SK-N-SH (cell line): Measurements from ENCODE around the gene RBM47. TPM values are rescaled to one million over a fixed set of nuclear protein-coding genes. Genes with fewer than 3 reads are reported as not detected.

Experiments used
- CTCF ChIA-PET: fragments of 300-600, 350-600 bp; formaldehyde crosslinking; extraction: SDS; loops from one replicate; lab custom pipeline; 2021; lab: Yijun Ruan, JAX
- POLR2A ChIA-PET: fragments of 350-600 bp; sonication (Branson Sonifier 250); formaldehyde crosslinking; extraction: SDS; loops from one replicate; lab custom pipeline; 2020; ENCODE audit warnings: antibody characterized with exemption, inconsistent platforms; lab: Yijun Ruan, JAX
- DNase-seq: peaks from one replicate; pipeline ENCODE4 v3.0.0; 2012
- H2AFZ ChIP-seq: fragments of 200-600 bp; sonication (generic); 2 replicates; pipeline ENCODE4 v1.8.1; 2016; ENCODE audit warnings: antibody characterized with exemption, mild to moderate bottlenecking, low read depth
- H3F3A ChIP-seq: fragments of 200-600 bp; sonication (generic); replicated peaks from 2 replicates; pipeline ENCODE3; 2016; ENCODE audit warnings: antibody characterized with exemption, mild to moderate bottlenecking; ENCODE audit not compliant: insufficient read depth
- H3K27ac ChIP-seq, 2 experiments: fragments of 200-500 bp in 1 of 2; fragments of 200-600 bp in 1 of 2; sonication (Bioruptor generic) in 1 of 2; sonication (generic), shearing (Covaris generic) in 1 of 2; 2 replicates each; pipeline versions ENCODE4 v1.5.1 to v1.6.1; 2014 to 2016; ENCODE audit warnings: low read depth in 2 of 2, inconsistent platforms in 1 of 2, low read length in 1 of 2, mild to moderate bottlenecking in 1 of 2, mixed read lengths in 1 of 2
- H3K27me3 ChIP-seq: fragments of 200-600 bp; sonication (generic), shearing (Covaris generic); 2 replicates; pipeline ENCODE4 v1.6.1; 2016; ENCODE audit warnings: mixed run types; ENCODE audit not compliant: insufficient read depth
- H3K36me3 ChIP-seq, 2 experiments: fragments of 200-500 bp in 1 of 2; fragments of 200-600 bp in 1 of 2; sonication (Bioruptor generic) in 1 of 2; sonication (generic) in 1 of 2; replicated peaks in 1 of 2; 2 replicates each; pipeline versions ENCODE3 to v1.5.1; 2014 to 2016; ENCODE audit warnings: low read length in 1 of 2, mild to moderate bottlenecking in 1 of 2; ENCODE audit not compliant: insufficient read depth in 2 of 2, control insufficient read depth in 1 of 2
- H3K4me1 ChIP-seq, 2 experiments: fragments of 200-500 bp in 1 of 2; fragments of 200-600 bp in 1 of 2; sonication (Bioruptor generic) in 1 of 2; sonication (generic), shearing (Covaris generic) in 1 of 2; 2 replicates each; pipeline versions ENCODE4 v1.5.1 to v1.6.1; 2014 to 2016; ENCODE audit warnings: low read depth in 1 of 2, low read length in 1 of 2, mixed run types in 1 of 2; ENCODE audit not compliant: insufficient read depth in 2 of 2, control insufficient read depth in 1 of 2
- H3K4me2 ChIP-seq: fragments of 200-600 bp; sonication (generic), shearing (Covaris generic); 2 replicates; pipeline ENCODE4 v1.6.1; 2017; ENCODE audit warnings: mixed run types
- H3K4me3 ChIP-seq, 2 experiments: fragments of 200-500 bp in 1 of 2; fragments of 200-600 bp in 1 of 2; sonication (Bioruptor generic) in 1 of 2; sonication (generic), shearing (Covaris generic) in 1 of 2; 2 replicates each; pipeline versions ENCODE4 v1.5.1 to v1.8.1; 2014 to 2016; ENCODE audit warnings: low read depth in 2 of 2, inconsistent platforms in 1 of 2, low read length in 1 of 2, mild to moderate bottlenecking in 1 of 2, mixed read lengths in 1 of 2, moderate library complexity in 1 of 2
- H3K79me2 ChIP-seq: fragments of 200-600 bp; sonication (generic); 2 replicates; pipeline ENCODE4 v1.8.1; 2017; ENCODE audit warnings: mild to moderate bottlenecking; ENCODE audit not compliant: insufficient read depth
- H3K9ac ChIP-seq: fragments of 200-600 bp; sonication (generic); 2 replicates; pipeline ENCODE4 v1.6.1; 2017; ENCODE audit warnings: mixed run types
- H3K9me2 ChIP-seq: fragments of 200-600 bp; sonication (generic); 2 replicates; pipeline ENCODE4 v1.6.1; 2017; ENCODE audit warnings: mixed run types
- H3K9me3 ChIP-seq: fragments of 200-600 bp; sonication (generic); 2 replicates; pipeline ENCODE4 v1.6.1; 2017; ENCODE audit warnings: mixed run types, mild to moderate bottlenecking, moderate library complexity
- H4K20me1 ChIP-seq: fragments of 200-600 bp; sonication (generic); 2 replicates; pipeline ENCODE4 v1.6.1; 2017; ENCODE audit warnings: mild to moderate bottlenecking, mixed run types; ENCODE audit not compliant: insufficient read depth
- CHD2 ChIP-seq: fragments of 150-350 bp; IDR thresholded peaks from 2 replicates; pipeline ENCODE4 v1.6.1; 2018; ENCODE audit warnings: low read length; ENCODE audit not compliant: partially characterized antibody
- ELF1 ChIP-seq: IDR thresholded peaks from 2 replicates; pipeline ENCODE4 v1.4.0; 2012
- EZH2phosphoT487 ChIP-seq: fragments of 200-600 bp; sonication (generic); IDR thresholded peaks from 2 replicates; pipeline ENCODE4 v1.6.1; 2017; ENCODE audit warnings: low read depth, mixed run types, mild to moderate bottlenecking, antibody characterized with exemption, moderate library complexity, borderline replicate concordance
- MEF2A ChIP-seq: IDR thresholded peaks from 2 replicates; pipeline ENCODE4 v1.4.0; 2012; ENCODE audit warnings: low read depth, borderline replicate concordance
- MXI1 ChIP-seq: IDR thresholded peaks from 2 replicates; pipeline ENCODE4 v1.6.1; 2012; ENCODE audit warnings: mild to moderate bottlenecking, low read depth, low read length, improper control_type of control experiment
- POLR2AphosphoS5 ChIP-seq: IDR thresholded peaks from 2 replicates; pipeline ENCODE4 v1.6.1; 2012; ENCODE audit warnings: low read depth, low read length
- RAD21 ChIP-seq: IDR thresholded peaks from 2 replicates; pipeline ENCODE4 v1.6.1; 2012; ENCODE audit warnings: mild to moderate bottlenecking, low read length
- RXRA ChIP-seq: IDR thresholded peaks from 2 replicates; pipeline ENCODE4 v1.4.0; 2012; ENCODE audit warnings: low read depth, mild to moderate bottlenecking, borderline replicate concordance
- SIN3A ChIP-seq: IDR thresholded peaks from 2 replicates; pipeline ENCODE4 v1.6.1; 2012; ENCODE audit warnings: low read depth, mild to moderate bottlenecking, low read length, moderate library complexity, borderline replicate concordance
- TEAD4 ChIP-seq: IDR thresholded peaks from 2 replicates; pipeline ENCODE4 v1.4.0; 2012; ENCODE audit warnings: mild to moderate bottlenecking, borderline replicate concordance; ENCODE audit not compliant: insufficient read depth
- YY1 ChIP-seq: IDR thresholded peaks from 2 replicates; pipeline ENCODE4 v1.4.0; 2012; ENCODE audit warnings: low read depth, mild to moderate bottlenecking
- WGBS: methylation state at CpG from one replicate; pipeline ENCODE4 v1.1.6; 2017; ENCODE audit warnings: low lambda C conversion rate; 5-methylcytosine and 5-hydroxymethylcytosine counted together
- polyA plus RNA-seq, 3 experiments: library from polyadenylated mRNA; depleted of rRNA; stranded (reverse); fragments of >200 nt; gene quantifications; 2 replicates each; pipeline ENCODE4 v1.2.3, GENCODE V29; 2012
- TF ChIP-seq, protein P1 (sequence below): fragments of 150-350 bp; IDR thresholded peaks from 2 replicates; pipeline ENCODE4 v1.6.1; 2016; ENCODE audit warnings: mild to moderate bottlenecking, low read depth, low read length
- TF ChIP-seq, protein P2 (sequence below): IDR thresholded peaks from 2 replicates; pipeline ENCODE4 v1.6.1; 2012; ENCODE audit warnings: mild to moderate bottlenecking, low read depth, low read length, moderate library complexity
- TF ChIP-seq, protein P3 (sequence below): fragments of 200-600 bp; sonication (generic); IDR thresholded peaks from 2 replicates; pipeline ENCODE4 v1.6.1; 2017; ENCODE audit warnings: antibody characterized with exemption, mild to moderate bottlenecking, moderate library complexity
- TF ChIP-seq, protein P4 (sequence below): IDR thresholded peaks from 2 replicates; pipeline ENCODE4 v1.4.0; 2012; ENCODE audit warnings: low read depth

RBM47 gene
- polyA plus RNA-seq, 1 of the 3 experiments (the other 2 are of a cell fraction) = 6.8 TPM

DNA sequence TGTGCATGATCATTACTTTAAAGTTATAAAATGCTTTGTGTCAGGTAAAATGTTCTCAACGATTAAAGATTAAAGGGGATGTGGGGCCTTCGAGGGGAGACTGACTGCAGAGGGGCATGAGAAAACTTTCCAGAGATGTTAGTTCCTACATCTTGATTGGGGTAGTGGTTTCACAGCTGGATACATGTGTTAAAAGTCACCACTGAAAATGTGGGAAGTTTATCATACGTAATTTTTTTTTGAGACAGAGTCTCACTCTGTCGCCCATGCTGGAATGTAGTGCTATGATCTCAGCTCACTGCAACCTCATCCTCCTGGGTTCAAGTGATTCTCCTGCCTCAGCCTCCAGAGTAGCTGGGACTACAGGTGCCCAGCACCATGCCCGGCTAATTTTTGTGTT is 79.5 kb downstream of the RBM47 start:
- Histone ChIP-seq H4K20me1 (no peaks in the 10 kb centered on the region), H2AFZ (no peak overlapping the region), H3K79me2 (no peaks in the 10 kb centered on the region), H3K9me2 (no peaks in the 10 kb centered on the region), H3F3A (peaks cover 17% of the 10 kb centered on the region), H3K4me3 (no peak overlapping the region), H3K4me2 (no peak overlapping the region), H3K27me3 (no peaks in the 10 kb centered on the region)
- WGBS = 83% methylated on average over 5 of the region's 5 CpGs
- no peak for DNase-seq
- CTCF ChIA-PET = interaction anchor here (1.6 kb wide), 1 partner anchor 493 kb away, joined by 3 read pairs; the partner anchor contains the start of gene N4BP2
- TF ChIP-seq YY1 (no peak), SIN3A (no peak), RAD21 (no peak), MEF2A (no peak), RXRA (no peak), ELF1 (no peak), CHD2 (no peak), TEAD4 (no peak), MXI1 (no peak), POLR2AphosphoS5 (no peak), EZH2phosphoT487 (no peak)
- TF ChIP-seq, protein P1, sequence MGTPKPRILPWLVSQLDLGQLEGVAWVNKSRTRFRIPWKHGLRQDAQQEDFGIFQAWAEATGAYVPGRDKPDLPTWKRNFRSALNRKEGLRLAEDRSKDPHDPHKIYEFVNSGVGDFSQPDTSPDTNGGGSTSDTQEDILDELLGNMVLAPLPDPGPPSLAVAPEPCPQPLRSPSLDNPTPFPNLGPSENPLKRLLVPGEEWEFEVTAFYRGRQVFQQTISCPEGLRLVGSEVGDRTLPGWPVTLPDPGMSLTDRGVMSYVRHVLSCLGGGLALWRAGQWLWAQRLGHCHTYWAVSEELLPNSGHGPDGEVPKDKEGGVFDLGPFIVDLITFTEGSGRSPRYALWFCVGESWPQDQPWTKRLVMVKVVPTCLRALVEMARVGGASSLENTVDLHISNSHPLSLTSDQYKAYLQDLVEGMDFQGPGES = no peak
- TF ChIP-seq, protein P2, sequence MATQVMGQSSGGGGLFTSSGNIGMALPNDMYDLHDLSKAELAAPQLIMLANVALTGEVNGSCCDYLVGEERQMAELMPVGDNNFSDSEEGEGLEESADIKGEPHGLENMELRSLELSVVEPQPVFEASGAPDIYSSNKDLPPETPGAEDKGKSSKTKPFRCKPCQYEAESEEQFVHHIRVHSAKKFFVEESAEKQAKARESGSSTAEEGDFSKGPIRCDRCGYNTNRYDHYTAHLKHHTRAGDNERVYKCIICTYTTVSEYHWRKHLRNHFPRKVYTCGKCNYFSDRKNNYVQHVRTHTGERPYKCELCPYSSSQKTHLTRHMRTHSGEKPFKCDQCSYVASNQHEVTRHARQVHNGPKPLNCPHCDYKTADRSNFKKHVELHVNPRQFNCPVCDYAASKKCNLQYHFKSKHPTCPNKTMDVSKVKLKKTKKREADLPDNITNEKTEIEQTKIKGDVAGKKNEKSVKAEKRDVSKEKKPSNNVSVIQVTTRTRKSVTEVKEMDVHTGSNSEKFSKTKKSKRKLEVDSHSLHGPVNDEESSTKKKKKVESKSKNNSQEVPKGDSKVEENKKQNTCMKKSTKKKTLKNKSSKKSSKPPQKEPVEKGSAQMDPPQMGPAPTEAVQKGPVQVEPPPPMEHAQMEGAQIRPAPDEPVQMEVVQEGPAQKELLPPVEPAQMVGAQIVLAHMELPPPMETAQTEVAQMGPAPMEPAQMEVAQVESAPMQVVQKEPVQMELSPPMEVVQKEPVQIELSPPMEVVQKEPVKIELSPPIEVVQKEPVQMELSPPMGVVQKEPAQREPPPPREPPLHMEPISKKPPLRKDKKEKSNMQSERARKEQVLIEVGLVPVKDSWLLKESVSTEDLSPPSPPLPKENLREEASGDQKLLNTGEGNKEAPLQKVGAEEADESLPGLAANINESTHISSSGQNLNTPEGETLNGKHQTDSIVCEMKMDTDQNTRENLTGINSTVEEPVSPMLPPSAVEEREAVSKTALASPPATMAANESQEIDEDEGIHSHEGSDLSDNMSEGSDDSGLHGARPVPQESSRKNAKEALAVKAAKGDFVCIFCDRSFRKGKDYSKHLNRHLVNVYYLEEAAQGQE = no peak
- TF ChIP-seq, protein P3, sequence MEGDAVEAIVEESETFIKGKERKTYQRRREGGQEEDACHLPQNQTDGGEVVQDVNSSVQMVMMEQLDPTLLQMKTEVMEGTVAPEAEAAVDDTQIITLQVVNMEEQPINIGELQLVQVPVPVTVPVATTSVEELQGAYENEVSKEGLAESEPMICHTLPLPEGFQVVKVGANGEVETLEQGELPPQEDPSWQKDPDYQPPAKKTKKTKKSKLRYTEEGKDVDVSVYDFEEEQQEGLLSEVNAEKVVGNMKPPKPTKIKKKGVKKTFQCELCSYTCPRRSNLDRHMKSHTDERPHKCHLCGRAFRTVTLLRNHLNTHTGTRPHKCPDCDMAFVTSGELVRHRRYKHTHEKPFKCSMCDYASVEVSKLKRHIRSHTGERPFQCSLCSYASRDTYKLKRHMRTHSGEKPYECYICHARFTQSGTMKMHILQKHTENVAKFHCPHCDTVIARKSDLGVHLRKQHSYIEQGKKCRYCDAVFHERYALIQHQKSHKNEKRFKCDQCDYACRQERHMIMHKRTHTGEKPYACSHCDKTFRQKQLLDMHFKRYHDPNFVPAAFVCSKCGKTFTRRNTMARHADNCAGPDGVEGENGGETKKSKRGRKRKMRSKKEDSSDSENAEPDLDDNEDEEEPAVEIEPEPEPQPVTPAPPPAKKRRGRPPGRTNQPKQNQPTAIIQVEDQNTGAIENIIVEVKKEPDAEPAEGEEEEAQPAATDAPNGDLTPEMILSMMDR = no peak
- TF ChIP-seq, protein P4, sequence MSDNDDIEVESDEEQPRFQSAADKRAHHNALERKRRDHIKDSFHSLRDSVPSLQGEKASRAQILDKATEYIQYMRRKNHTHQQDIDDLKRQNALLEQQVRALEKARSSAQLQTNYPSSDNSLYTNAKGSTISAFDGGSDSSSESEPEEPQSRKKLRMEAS = no peak
- TF ChIP-seq, all 33 proteins: peak for 0
- Histone ChIP-seq H3K9me3 (no peaks in the 10 kb centered on the region), H3K4me1 (no peaks in the 10 kb centered on the region; a peak in 1 of 4 replicates), H3K9ac (no peak overlapping the region), H3K36me3 (no peaks in the 10 kb centered on the region), H3K27ac (no peak overlapping the region)
- POLR2A ChIA-PET = no interaction called here
